ENCODE data around the gene LAMB2.

LAMB2 gene

DNA sequence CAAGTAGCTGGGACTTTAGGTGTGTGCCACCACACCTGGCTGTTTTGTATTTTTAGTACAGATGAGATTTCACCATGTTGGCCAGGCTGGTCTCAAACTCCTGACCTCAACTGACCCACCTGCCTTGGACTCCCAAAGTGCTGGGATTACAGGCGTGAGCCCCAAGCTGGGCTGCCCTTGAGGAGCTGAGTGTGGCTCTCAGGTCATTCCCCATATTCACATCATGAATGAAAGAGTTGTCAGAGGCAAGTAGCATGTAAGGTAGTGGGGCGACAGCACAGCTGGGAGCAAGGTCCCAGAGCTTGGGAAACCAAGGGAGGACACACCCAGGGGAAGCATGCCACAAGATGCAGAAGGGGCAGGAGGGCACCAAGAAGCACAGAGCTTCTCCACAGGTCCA is 28.3 kb upstream of the LAMB2 start:
- DNase-seq: no peak

DNA sequence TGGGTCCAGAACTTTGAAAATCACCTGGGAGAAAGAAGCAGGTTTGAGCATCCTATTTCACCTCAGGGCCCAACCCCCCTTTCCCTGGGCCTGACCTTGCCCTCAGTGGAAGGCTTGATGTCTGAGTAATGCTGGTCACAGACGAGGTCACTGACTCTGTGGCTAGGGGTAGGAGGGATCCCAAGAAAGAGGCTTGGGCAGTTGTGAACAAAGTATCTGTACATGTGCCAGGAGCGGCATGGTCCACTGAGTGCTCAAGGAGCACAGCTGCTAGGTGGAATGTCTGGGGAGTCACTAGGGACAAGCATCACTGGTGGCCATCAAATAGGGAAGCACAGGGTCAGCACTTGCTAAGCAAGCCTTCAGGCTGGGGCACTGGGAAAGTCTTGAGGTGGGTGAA is 25.9 kb upstream of the LAMB2 start:
- DNase-seq: no peak

DNA sequence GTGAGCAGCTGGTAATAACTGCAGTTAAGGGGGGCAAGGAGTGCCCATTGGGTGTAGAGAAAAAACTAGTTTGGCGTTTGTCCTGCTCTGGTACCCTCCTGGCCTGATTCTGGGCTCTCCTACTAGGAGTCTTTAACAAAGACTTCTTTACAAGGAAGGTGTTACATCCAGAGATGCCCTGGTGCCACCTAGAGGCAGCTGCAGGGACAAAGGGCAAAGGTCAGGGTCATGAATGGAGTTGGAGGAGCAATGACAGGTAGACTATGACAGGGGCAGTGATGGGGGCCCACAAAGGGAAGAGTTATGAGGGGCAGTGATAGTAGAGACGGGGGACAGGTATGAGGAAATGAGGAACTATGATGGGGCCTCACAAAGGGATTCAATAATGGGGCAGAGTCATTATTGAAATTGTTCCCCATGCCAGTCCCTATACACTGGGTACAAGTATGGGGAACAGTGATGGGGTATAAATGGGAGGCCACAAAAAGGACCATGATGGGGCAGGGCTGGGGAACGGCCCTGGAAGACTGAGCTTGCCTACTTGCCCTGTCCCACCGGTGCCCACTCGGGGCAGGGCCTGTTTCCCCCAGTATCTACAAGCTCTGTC is 25.4 kb upstream of the LAMB2 start:
- DNase-seq: peak; percentile 62

DNA sequence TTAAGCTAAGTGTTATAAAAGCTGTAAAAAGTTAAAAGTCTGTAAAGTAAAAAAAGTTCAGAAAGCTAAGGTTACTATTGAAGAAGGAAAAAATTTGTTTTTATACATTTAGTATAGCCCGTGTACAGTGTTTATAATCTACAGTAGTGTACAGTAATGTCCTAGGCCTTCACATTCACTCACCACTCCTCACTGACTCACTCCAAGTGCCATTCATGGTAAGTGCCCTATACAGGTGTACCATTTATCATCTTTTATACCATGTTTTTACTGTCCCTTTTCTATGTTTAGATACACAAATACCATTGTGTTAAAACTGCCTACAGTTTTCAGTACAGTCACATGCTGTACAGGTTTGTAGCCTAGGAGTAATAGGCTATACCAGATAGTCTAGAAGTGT is 24.4 kb upstream of the LAMB2 start:
- DNase-seq: no peak

DNA sequence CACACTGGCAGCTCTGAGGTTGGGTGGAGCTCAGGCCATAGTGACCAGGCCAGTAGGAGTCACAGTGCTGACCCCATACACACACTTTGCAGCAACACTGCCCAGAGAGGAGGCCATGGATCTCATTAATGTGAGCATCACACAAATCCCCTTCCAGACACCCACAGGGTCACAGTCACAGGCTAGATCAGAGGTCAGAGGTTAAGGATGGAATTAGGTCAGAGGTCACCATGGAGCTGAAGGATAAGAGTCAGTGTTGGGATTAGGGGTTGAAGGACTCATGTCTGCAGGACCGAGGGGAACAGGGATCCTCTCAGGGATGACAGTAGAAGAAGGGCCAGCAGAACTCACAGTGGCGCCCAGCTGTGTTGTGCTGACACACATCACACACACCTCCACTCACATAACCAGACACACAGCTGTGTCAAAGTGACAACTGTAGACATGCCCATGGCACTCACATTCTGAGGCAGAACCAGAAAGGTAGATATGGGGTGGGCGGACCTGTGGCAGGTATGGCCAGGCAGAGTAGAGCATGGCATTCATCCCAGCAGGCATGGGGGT is 20.6 kb upstream of the LAMB2 start:
- no peak for DNase-seq

DNA sequence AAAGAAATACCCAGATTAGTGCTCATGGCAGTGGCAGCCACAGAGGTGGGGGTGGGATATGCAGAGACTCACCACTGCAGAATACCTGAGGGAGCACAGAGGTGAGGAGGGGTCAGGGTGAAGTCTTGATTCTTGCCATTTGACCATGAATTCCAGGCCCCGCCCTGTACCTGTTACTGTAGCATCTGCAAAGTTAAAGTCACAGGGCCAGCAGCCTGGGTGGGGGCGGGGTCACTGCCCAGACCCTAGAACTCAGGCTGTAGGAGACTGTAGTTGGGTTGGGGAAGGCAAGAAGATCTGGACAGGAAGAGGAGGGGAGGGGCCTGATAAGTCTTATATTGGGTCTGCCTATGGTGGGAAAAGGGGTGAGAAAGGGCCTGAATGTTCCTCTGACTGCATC is 18.8 kb upstream of the LAMB2 start:
- DNase-seq: no peak

DNA sequence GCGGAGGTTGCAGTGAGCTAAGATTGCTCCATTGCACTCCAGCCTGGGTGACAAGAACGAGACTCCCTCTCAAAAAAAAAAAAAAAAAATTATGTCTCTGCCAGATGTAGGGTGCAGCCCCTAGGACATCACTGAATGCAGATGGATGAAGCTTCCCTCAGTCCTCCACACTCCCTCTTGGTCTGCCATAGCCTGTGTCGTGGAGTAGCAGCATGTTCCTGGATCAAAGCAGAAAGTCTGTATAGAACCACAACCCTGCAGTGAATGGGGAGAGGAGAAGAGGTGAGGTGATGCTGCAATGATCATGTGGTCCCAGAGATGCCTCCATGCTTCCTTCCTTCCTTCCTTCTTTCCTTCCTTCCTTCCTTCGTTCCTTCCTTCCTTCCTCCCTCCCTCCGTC is 15.3 kb upstream of the LAMB2 start:
- no peak for DNase-seq

DNA sequence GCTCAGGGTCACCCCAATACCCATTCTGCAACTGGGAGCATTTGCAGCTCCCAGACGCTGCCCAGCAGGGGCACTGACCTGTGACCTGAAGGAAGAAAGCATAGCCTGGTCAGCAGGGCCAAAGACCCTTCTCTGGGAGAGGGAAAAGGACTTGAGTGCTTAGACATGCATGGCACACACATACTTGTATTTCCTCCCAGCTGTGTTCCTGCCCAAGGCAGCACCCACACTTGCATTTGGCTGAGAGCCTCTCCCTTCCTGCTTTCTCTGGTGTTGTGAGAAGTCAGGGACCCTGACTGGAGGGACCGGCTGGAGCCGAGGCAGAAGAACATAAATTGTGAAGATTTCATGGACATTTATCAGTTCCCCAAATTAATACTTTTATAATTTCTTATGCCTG is 7.2 kb upstream of the LAMB2 start:
- DNase-seq: no peak

DNA sequence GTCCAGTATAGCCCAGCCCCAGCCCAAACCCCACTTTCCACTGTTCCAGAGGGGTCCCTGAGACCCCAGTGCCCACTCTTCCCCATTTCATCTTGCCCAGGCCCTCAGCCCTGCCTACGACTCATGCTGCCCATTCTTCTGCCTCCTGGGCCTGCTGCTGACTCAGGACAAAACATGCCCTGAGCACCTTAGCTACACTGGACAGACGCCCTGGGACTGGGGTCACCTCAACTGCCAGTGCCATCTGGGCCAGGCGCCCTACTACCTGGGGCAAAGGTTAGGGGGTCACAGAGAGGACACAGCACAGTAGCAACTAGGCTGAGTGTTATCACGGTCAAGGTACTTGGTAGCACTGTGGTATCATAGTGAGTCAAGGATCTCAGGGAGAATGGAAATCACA is 2.6 kb upstream of the LAMB2 start:
- no peak for DNase-seq

DNA sequence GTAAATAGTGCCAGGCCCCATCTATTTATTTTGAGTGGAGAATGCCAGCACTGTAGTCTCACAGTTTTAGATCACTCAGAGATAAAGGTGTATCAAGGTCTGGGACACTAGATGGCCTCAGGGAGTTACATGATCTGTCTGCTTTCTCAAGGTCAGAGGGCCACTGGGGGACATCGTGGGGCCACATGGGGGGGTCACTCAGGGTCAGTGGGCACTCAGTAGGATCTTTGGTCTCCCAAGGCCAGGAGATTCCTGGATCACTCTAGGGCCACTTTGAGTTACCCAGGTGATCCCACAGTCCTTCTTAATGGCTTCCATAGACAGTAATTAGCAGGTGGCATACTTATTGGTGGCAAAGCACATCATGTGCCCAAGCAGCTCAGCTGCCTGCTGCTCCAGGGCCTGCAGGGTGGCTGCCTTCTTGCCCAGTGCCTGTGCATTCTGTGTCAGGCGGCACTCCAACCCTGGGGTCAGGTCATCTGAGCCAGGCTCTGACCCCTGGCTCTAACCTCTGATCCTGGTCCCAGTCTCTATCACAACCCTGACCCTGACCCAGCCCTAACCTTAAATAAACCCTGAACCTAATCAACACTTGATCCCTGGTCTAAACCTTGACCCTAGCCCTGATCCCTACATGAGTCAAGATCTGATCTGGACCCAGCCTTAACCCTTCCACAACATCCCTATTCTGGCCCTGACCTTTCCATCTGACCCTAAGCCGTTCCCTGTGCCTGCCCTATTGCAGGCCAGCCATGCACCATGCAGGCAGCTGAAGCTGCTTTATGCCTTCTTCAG is 1.8 kb upstream of the LAMB2 start:
- DNase-seq: no peak

DNA sequence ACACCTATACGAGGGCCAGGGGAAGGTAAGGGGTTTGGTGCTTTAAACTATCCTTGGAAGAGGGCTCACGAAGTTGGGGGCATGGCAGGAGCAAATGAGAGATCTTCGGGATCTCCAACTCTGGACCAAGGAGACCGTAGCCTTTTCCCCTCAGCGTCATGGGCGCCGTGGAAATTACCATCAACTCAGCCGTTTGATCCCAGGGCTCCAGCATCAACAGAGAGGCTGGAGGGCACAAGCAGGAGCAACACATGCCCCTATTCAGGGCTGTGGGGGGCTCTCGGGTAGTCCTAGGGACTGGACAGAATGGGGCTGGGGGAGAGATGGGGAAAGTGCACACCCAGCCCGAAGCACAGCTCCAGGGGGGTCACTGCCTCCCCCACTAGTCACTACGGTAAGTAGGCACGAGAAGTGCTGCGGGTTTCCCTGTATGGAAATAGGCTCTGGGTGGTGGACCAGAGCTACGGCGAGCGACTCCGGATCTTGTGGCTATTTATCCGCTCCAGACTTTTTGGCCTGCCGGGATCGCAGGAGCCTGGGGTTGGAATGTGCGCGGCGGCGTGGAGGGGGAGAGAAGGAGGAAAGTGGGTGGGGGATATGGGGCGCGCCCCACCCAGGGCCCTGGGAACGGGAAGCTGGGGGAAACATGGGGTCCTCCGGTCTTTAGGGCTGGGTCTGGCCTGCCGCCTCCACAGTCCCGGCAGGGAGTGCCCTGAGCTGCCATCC is 539 bp upstream of the LAMB2 start:
- no peak for DNase-seq

DNA sequence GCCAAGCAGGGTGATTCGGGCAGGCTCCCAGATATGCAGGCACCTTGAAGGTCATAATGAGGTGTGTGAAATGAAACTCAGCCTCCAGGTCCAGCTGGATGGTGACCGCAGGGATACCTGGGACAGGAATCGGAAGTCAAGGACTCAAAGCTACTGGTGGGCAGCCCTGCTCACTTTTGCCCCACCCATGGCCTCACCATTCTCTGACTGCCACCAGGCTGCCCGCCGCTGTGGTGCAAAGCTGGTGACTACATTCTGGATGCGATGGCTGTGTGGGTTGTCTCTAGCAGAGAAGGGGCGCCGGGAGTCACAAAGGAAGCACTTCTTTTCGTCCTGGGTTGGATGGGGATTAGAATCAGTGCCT is 795 bp downstream of the LAMB2 start:
- no peak for DNase-seq

DNA sequence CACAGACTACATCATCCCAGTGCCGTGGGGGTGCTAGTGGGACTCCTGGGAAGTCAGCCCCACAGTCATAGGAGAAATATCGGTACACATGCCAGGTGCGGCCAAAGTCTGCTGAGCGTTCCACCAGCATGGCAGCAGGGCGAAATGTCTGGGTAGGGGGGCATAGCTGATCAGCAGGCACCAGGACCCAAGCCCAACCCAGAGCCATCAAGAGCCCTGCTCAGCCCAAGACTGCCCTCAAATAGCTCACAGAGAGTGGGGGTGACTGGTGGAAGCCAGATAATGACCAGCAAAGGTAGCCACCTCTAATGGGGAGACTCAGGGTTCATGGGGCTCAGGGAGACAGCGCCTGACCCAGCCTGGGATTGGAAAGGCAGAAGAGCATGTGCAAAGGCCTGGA is 1.3 kb downstream of the LAMB2 start:
- no peak for DNase-seq

DNA sequence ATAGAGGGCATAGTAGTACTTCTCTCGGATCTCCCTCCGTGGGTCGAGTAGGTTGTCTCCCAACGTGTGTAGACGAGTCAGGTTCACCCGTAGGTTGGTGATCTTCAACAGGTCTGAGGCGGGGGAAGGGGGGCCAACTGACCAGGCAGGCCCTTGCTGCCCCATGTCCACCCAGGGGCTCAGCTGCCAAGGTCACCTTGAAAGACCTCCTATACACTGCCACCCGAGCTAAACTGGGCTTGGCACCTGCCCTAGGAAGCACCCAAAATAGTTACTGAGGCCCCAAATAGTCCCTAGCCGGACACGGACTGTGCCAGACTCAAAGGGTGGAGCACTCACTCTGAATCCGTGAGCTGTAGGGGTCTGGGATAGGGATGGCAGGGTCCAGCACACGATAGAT is 1.8 kb downstream of the LAMB2 start:
- DNase-seq: no peak

DNA sequence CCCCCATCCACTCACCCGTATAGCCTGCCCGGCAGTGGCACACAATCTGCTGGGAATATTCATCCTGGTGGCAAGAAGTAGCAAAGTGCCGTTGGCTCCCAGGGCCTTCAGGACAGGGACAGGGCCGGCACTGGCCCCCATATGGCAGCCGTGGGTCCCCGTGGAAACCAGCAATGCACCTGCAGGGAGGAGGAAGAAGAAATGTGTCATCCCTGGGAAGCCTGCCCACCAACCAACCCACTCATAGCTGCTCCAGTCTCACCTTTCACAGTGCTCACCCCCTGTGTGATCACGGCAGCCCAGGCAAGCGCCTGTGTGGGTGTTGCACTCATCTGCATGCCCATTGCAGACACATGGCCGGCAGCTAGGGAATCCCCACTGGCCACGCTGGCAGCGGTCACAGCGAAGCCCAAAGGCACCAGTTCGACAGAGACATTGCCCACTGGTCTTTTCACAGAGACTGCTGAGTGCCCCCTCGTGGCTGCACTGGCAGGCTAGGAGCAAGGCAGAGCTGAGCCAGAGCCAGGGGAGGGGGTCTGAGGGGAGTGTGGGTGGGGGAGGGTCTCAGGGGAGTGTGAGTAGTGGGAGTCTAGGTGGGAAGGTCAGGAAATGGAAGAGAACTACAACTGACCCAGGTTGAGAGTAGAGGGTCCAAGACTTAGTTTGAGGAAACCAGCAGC is 7.7 kb downstream of the LAMB2 start:
- no peak for DNase-seq

DNA sequence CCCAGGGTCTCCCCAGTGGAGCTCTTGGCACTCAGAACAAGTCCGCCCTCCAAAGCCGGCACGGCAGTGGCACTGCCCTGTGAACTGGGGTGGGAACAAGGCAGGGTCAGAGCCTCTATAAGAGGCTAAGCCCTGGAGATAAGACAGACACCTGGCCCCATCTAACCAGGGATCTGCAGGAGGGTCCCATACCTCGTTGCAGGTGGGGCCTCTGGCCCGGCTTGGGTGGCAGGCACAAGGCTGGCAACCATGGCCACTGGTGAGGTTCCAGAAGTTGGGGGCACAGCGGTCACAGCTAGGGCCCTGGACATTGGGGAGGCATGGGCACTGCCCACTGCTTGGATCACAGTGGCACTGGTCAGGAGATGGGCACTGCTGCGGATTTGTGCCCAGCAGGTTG is 8.6 kb downstream of the LAMB2 start:
- no peak for DNase-seq

DNA sequence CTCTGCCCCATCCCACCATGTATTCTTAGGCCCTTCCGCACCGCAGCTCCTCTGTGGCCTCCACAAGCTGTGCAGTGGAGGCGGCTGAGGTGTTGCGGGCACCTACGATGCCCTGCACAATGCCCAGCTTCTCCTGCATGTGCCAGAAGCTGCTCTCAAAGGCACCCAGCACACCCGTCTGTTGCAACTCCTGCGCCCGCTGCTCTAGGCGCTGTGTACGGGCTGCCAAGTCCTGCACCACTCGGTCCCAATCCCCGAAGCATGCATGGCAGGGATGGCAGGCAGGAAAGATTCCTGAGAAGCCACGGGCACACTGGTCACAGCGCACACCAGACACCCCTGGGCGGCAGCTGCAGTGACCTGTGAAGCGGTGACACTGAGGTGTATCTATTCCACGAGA is 9.2 kb downstream of the LAMB2 start:
- DNase-seq: no peak

DNA sequence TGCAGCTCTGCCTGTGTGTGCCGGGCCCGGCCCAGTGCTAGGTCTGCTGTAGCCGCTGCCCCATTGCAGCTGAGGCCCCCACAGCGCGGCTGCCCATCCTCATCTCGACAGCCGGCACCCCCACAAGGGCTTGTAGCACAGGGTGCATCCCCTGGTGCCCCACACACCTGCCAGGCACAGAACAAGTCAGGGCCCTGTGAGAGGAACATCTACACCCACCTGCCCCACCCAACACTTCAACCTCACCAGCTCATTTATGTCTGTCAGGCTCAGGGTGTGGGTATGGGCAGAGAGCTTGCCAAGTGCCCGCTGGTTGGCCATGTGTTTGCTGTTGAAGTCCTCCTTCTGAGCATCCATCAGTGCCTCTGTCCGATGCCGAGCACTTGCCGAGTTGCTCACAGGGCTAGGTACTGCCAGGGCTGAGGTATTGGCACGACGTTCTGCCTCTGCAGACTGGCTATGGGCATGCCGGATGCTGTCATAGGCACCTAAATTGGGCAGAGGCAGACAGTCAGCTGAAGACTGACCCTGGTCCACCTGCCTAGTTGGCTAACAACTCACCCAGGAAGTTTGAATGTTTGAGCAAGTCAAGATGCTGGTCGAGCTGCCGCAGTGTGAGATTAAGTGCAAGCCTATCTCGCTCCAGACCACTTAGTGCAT is 9.8 kb downstream of the LAMB2 start:
- no peak for DNase-seq

DNA sequence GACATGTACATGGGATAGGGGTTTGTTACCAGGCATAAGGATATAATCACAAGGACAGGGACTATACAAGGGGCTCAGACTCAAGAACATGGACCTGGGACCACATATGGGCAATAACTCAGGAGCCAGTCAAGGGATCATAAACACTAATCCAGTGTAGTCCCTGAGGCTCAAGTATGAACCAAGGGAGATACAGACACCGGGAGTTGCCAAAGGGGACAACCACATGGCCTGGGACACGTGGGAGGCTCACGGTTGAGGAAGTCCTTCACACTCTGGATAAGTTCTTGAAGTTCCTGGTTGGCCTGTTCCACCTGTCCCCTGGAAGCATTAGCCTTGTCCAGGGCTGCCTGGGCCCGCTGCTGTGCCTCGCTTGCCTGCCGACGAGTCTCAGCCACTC is 10.4 kb downstream of the LAMB2 start:
- DNase-seq: no peak

DNA sequence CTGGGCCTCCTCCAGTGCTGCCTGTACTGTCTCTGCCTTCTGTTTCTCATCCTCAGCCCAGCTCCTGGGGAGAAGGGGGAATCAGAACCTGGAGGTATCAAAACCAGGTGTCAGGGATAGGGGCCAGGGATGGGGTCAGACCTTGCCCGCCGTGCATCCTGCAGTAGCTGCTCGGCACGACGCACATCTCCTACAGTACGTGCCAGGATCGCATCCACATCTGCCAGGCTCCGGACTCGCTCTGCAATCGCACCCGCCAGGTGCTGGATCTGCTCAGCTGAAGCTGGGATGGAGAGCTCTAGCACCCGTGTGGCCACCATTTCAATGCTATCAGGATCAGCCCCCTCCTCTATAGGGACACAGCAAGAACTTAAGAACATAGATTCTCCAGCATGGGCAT is 10.8 kb downstream of the LAMB2 start:
- DNase-seq: no peak

DNA sequence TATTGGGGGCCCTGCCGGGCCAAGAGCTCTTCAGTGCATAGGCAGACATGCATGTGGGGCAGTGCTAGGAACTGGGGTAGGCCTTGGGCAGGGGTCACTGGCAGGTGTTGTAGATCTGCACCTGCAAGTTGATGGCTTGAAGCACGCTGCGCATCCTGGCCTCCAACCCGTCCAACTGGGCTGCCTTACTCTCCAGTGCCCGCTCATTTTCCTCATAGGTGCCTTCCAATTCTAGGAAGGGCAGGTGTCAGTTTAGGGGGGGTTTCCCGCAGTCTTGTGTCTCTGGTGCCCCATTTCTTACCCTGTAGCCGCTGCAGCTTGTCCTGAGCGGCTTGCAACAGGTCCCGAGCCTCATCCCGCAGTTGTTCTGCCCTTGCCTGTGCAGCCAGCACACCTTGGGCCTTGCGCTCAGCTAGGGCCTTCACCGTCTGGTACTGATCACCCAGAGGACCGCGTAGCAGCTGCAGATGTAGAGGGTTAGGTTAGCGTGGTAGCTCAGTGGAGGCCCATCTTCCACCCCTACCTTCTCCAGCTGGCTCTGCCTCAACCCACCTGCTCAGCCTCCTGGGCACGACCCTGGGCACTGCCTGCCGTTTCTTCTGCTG is 11.6 kb downstream of the LAMB2 start:
- DNase-seq: no peak

DNA sequence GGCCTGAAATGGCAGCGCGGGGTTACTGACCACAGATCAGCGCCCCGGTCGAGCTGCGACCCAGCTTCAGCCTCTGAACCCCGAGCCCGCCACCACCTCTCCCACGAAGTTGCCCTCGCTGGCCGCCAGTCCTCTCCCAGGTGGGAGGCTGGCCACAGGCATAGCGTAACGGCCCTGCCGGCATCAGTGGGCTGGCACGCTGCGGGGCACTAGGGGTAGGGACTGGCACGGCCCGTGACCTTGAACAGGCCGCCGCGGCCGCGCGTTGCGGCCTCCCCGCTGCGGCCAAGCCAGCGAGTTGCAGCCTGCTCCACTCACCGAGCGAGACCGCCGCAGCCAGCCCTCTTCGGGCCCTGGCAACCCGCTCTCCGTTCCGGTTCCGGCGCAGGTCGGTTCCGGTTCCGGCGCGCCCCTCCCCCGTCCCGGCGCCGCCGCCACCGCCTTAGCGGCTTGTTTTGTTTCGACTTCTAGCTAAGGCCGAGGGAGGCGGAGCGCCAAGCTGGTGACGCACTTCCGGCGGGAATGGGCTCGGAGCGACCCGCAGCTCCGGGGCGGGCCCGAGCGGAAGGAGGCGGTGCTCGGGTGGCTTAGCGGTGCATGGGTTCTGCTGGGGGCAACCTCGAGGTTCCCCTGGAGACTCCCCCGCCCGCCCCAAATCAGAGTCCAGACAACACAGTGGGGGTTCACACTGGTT is 12.3 kb downstream of the LAMB2 start, which contains the start of gene USP19:
Gene USP19 (minus strand): TSS at position 386 of the 694 bp plus-strand sequence. CDS start 1,678 bp downstream, outside the sequence.
- DNase-seq: peak; percentile 94
